Gastroesophageal sphincter (tissue), 3 donors: ENCODE measurements around the gene HIVEP3.

Source experiments
- EP300 ChIP-seq: sonication (generic); formaldehyde crosslinking; IDR thresholded peaks from one replicate; pipeline ENCODE4 v1.6.1; 2017; ENCODE audit warnings: antibody characterized with exemption, mild to moderate bottlenecking
- POLR2A ChIP-seq, 2 donors: fragments of 450-650 bp; IDR thresholded peaks; one replicate each; pipeline ENCODE4 v1.6.1; 2017; ENCODE audit warnings: antibody characterized with exemption in 2 of 2, mild to moderate bottlenecking in 2 of 2, moderate library complexity in 1 of 2
- POLR2AphosphoS5 ChIP-seq: sonication (generic); formaldehyde crosslinking; IDR thresholded peaks from one replicate; pipeline ENCODE4 v1.6.1; 2017; ENCODE audit warnings: antibody characterized with exemption
- TF ChIP-seq, protein P1 (sequence below), 4 experiments: fragments of 200-600 bp in 2 of 4; fragments of 450-650 bp in 2 of 4; sonication (generic) in 1 of 4; IDR thresholded peaks; one replicate each; pipeline ENCODE4 v1.5.1; 2017 to 2019; ENCODE audit warnings: antibody characterized with exemption in 4 of 4, mild to moderate bottlenecking in 2 of 4, moderate library complexity in 2 of 4

GRCh38 chr1:41621791-41622190, 296.9 kb downstream of the HIVEP3 start:
- TF ChIP-seq, protein P1, sequence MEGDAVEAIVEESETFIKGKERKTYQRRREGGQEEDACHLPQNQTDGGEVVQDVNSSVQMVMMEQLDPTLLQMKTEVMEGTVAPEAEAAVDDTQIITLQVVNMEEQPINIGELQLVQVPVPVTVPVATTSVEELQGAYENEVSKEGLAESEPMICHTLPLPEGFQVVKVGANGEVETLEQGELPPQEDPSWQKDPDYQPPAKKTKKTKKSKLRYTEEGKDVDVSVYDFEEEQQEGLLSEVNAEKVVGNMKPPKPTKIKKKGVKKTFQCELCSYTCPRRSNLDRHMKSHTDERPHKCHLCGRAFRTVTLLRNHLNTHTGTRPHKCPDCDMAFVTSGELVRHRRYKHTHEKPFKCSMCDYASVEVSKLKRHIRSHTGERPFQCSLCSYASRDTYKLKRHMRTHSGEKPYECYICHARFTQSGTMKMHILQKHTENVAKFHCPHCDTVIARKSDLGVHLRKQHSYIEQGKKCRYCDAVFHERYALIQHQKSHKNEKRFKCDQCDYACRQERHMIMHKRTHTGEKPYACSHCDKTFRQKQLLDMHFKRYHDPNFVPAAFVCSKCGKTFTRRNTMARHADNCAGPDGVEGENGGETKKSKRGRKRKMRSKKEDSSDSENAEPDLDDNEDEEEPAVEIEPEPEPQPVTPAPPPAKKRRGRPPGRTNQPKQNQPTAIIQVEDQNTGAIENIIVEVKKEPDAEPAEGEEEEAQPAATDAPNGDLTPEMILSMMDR (IDR thresholded peaks at IDR 0.05), result no peak
- TF ChIP-seq EP300 (no peak), POLR2A (IDR thresholded peaks at IDR 0.05) (no peak), POLR2AphosphoS5 (no peak)
